Mesothelial cell of epicardium (in vitro differentiated cells): ENCODE measurements around the gene CHMP4A. TPM values are rescaled to one million over a fixed set of nuclear protein-coding genes. Genes with fewer than 3 reads are reported as not detected.
A peak's percentile ranks its signal among the peaks of the same experiment; 100 is the strongest.

Source experiments
- DNase-seq, 2 experiments: peaks; one replicate each; pipeline ENCODE4 v3.0.0; 2021; ENCODE audit warnings: low spot score in 2 of 2; ENCODE audit not compliant: unreplicated experiment in 2 of 2
- H3K27ac Mint-ChIP-seq: 2 replicates; pipeline ENCODE4 v1.8.0; 2021; ENCODE audit warnings: mixed read lengths
- H3K27me3 Mint-ChIP-seq: 2 replicates; pipeline ENCODE4 v1.8.0; 2021; ENCODE audit warnings: low read depth, mixed read lengths
- H3K36me3 Mint-ChIP-seq: 2 replicates; pipeline ENCODE4 v1.8.0; 2021; ENCODE audit warnings: mixed read lengths
- H3K4me1 Mint-ChIP-seq: 2 replicates; pipeline ENCODE4 v1.8.0; 2021; ENCODE audit warnings: mixed read lengths
- H3K4me3 Mint-ChIP-seq: 2 replicates; pipeline ENCODE4 v1.8.0; 2021; ENCODE audit warnings: mild to moderate bottlenecking, moderate library complexity, mixed read lengths
- H3K9me3 Mint-ChIP-seq: 2 replicates; pipeline ENCODE4 v1.8.0; 2021; ENCODE audit warnings: mixed read lengths
- total RNA-seq: library from RNA; stranded (reverse); gene quantifications from 3 replicates; pipeline ENCODE4 v1.2.1, GENCODE V29; 2021
- TF ChIP-seq, protein P1 (sequence below): fragments of 200-600 bp; sonication (generic); IDR thresholded peaks from one replicate; pipeline ENCODE4 v1.5.0; 2021; ENCODE audit warnings: antibody characterized with exemption; ENCODE audit not compliant: unreplicated experiment

Gene CHMP4A
- total RNA-seq, 1 donor from 2014 or later: 48.0 TPM

DNA sequence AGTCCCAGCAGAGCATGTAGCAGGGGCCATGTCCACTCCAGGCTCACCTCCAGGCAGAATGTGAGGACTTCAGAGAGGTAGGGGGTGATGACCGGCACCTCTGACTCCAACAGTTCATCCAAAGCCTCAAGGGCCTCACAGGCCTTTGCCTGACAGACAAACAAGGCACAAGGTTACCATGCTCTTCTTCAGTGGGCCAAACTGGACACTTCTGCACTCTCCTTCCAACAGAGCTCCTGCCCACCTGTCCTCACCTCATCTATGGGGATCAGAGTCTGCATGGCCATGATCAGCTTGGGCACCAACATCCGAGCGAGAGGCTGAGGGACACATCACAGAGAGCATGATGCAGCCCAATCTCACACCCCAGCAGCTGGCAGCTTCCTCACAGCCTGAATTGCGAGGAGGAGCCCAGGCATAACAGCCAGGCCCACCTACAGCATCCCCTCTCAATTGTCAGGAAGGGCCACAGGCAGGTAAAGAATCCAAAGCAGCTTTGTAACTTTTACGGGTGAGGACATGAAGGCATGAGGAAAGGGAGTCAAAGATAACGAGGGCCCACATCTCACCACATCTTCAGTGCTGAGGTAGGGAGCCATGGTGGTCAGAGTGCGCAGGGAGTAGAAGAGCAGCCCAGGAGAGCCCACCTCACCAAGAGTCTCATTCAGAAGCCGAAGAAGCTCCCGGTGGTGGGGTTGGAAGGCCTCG is 26.3 kb downstream of the CHMP4A start:
- DNase-seq: no peak
- Mint-ChIP-seq H3K4me1 (peaks cover 17% of the 10 kb centered on the region), H3K27me3 (no peaks in the 10 kb centered on the region), H3K9me3 (no peaks in the 10 kb centered on the region), H3K27ac (peak overlapping the region; percentile 73), H3K4me3 (peak overlapping the region; percentile 53), H3K36me3 (peaks cover 13% of the 10 kb centered on the region)
- TF ChIP-seq, protein P1, sequence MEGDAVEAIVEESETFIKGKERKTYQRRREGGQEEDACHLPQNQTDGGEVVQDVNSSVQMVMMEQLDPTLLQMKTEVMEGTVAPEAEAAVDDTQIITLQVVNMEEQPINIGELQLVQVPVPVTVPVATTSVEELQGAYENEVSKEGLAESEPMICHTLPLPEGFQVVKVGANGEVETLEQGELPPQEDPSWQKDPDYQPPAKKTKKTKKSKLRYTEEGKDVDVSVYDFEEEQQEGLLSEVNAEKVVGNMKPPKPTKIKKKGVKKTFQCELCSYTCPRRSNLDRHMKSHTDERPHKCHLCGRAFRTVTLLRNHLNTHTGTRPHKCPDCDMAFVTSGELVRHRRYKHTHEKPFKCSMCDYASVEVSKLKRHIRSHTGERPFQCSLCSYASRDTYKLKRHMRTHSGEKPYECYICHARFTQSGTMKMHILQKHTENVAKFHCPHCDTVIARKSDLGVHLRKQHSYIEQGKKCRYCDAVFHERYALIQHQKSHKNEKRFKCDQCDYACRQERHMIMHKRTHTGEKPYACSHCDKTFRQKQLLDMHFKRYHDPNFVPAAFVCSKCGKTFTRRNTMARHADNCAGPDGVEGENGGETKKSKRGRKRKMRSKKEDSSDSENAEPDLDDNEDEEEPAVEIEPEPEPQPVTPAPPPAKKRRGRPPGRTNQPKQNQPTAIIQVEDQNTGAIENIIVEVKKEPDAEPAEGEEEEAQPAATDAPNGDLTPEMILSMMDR: no peak

DNA sequence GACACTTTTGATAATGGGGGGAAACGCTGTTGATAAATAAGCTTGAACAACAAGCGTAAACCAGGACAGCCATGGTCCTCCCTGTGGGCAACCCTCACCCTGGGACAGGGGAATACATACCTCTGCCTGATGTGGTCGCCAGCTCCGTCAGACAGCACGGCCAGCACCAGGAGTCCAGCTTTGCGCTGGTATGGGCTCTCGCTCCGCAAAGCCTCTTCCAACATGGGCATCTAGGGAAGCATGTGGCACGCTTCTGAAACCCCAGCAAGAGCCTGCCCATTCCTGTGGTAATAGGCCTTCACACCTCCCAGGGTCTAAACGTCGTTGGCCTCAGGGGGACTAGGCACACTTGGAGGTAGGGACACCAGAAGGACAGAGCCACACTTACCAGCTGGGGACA is 27.5 kb downstream of the CHMP4A start:
- TF ChIP-seq, protein P1: no peak
- no peaks in the 10 kb centered on the region for H3K9me3 Mint-ChIP-seq
- H3K27ac Mint-ChIP-seq: no peak overlapping the region
- H3K36me3 Mint-ChIP-seq: peaks cover 5% of the 10 kb centered on the region
- no peaks in the 10 kb centered on the region for H3K27me3 Mint-ChIP-seq
- no peak overlapping the region for H3K4me3 Mint-ChIP-seq
- peaks cover 17% of the 10 kb centered on the region for H3K4me1 Mint-ChIP-seq
- no peak for DNase-seq

DNA sequence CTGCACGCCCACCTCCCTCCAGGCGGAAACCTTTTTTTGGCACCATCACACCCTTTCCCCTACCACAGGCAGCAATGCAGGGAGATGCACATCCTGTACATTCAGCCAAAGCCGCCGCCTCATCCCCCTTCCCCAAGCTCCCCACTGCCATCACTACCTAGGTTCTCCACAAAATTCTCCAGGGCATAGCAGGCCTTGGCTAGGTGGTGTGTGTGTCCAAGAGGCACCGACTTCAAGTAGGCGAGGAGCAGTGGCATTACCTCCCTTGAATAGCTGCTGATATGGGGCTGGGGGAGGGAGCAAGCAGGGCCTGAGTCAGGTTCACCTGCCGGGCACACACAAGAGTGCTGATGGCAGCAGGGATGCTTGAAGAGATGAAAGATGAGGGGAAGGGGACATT is 28.3 kb downstream of the CHMP4A start:
- Mint-ChIP-seq H3K36me3 (peaks cover 6% of the 10 kb centered on the region), H3K4me1 (peaks cover 17% of the 10 kb centered on the region), H3K4me3 (no peak overlapping the region), H3K27me3 (no peaks in the 10 kb centered on the region), H3K27ac (no peak overlapping the region), H3K9me3 (no peaks in the 10 kb centered on the region)
- DNase-seq: no peak
- TF ChIP-seq, protein P1: no peak

DNA sequence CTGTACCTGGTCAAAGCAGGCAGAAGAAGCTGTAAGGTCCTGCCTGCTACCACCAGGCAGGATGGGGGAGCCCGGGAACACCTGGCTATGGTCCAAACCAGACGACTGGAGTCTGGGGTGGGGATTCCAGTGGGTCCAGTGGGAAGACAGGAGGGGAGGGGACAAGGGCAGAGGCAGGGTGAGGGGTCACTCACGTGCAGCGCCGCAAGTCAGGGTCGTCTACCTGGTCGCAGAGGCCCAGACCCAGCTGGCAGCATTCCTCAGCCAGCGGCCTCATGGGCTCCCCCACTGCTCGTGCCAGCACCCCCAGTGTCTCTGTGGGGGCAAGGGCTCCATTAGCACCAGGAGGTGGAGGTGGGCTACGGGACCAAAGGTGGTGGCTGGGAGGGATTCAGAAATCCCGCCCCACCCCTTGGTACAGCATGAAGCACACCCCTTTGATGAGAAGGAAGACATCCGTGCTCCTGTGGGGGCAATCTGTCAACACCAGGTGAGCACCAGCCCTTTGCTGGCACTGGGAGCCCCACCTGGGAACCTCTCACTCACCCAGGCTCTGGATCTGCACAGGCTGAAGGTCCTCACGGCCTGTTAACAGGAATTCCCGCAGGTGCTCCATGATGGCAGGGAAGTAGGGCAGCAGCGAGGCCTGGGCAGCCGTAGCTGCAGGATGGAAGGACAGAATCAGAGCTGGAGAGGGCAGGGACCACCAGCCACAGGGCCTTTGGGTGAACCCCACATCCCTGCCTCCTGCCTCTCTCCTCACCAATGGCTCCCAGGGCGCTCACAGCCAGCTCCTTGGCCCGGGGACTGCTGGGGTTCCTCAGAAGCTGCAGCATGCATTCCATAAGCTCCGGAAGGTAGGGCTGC is 29.0 kb downstream of the CHMP4A start:
- no peaks in the 10 kb centered on the region for H3K27me3 Mint-ChIP-seq
- TF ChIP-seq, protein P1: no peak
- H3K27ac Mint-ChIP-seq: no peak overlapping the region
- peaks cover 19% of the 10 kb centered on the region for H3K4me1 Mint-ChIP-seq
- H3K9me3 Mint-ChIP-seq: no peaks in the 10 kb centered on the region
- peaks cover 10% of the 10 kb centered on the region for H3K36me3 Mint-ChIP-seq
- no peak for DNase-seq
- H3K4me3 Mint-ChIP-seq: no peak overlapping the region

DNA sequence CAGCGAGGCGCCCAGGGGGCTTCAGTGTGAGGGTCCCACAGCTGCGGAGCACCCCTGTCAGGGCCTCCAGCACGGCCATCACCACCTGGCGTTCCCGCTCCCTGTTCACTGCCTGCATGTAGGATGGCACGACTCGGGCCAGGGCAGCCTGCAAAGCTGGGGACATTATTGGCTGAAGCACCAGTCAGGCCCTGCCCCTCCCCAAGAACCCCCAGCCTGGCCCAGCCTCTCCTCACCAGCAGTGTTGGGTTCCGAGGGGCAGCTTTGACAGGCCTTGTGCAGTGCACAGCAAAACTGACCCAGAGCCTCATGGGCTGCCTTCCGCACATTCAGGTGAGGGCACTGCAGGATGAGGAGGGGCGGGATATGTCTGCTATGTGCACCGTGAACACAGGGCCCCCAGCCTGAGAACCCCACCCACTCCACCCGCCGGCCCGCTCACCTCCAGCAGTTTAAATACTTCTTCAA is 30.2 kb downstream of the CHMP4A start:
- Mint-ChIP-seq H3K27me3 (no peaks in the 10 kb centered on the region), H3K4me1 (peaks cover 16% of the 10 kb centered on the region), H3K9me3 (no peaks in the 10 kb centered on the region), H3K4me3 (no peak overlapping the region), H3K27ac (peak overlapping the region; percentile 73), H3K36me3 (peaks cover 14% of the 10 kb centered on the region)
- TF ChIP-seq, protein P1: no peak
- DNase-seq: no peak
